Right kidney (tissue), 1 donor: ENCODE results near the gene B3GAT1.

Experiments
- DNase-seq: peaks from one replicate; pipeline ENCODE4 v3.0.0-alpha.2; 2016

Gene B3GAT1

GRCh38 chr11:134333946-134334345 is 78.1 kb downstream of the B3GAT1 start:
- no peak for DNase-seq

GRCh38 chr11:134333312-134333711 is 78.7 kb downstream of the B3GAT1 start:
- DNase-seq: no peak

GRCh38 chr11:134332782-134333181 is 79.3 kb downstream of the B3GAT1 start:
- DNase-seq: no peak

- no peak for DNase-seq
These were observed 79.8 kb downstream of the B3GAT1 start for GRCh38 chr11:134332189-134332631.

GRCh38 chr11:134331354-134332188 is 80.5 kb downstream of the B3GAT1 start, which contains the start of gene GLB1L2:
Gene GLB1L2 (plus strand): TSS chr11:134331988. CDS start chr11:134332062, 74 bp downstream.
- peak; percentile 90 for DNase-seq

GRCh38 chr11:134330611-134331353 is 81.3 kb downstream of the B3GAT1 start:
- no peak for DNase-seq
